H1 (cell line): ENCODE data around the gene PLB1.

Experiments
- CHD2 ChIP-seq: IDR thresholded peaks from 2 replicates; pipeline ENCODE4 v1.6.1; 2012; ENCODE audit warnings: low read length, improper control_type of control experiment
- CREB1 ChIP-seq: IDR thresholded peaks from 2 replicates; pipeline ENCODE4 v1.6.1; 2012; ENCODE audit warnings: inconsistent platforms
- POLR2A ChIP-seq, 2 experiments: IDR thresholded peaks; 1 replicate in 1 of 2; 2 replicates in 1 of 2; pipeline ENCODE4 v1.6.1; 2011; ENCODE audit warnings: low read depth in 2 of 2, low read length in 2 of 2, mild to moderate bottlenecking in 2 of 2; ENCODE audit errors: control extremely low read depth in 1 of 2
- RAD21 ChIP-seq, 2 experiments: IDR thresholded peaks in 1 of 2; conservative IDR thresholded peaks in 1 of 2; 2 replicates each; pipeline ENCODE4 v1.6.1; 2011; ENCODE audit warnings: low read depth in 2 of 2, low read length in 2 of 2, improper control_type of control experiment in 1 of 2, inconsistent platforms in 1 of 2, mild to moderate bottlenecking in 1 of 2, moderate library complexity in 1 of 2
- TF ChIP-seq, protein P1 (sequence below), 3 experiments: IDR thresholded peaks; 1 replicate in 2 of 3; 2 replicates in 1 of 3; pipeline versions ENCODE4 v1.5.1 to v1.6.1; 2011; ENCODE audit warnings: low read length in 3 of 3, mild to moderate bottlenecking in 3 of 3, inconsistent platforms in 2 of 3, low read depth in 1 of 3, moderate library complexity in 1 of 3; ENCODE audit not compliant: insufficient read depth in 1 of 3; ENCODE audit errors: control extremely low read depth in 1 of 3
- TF ChIP-seq, protein P2 (sequence below): IDR thresholded peaks from 2 replicates; pipeline ENCODE4 v1.6.1; 2012; ENCODE audit warnings: inconsistent platforms

DNA sequence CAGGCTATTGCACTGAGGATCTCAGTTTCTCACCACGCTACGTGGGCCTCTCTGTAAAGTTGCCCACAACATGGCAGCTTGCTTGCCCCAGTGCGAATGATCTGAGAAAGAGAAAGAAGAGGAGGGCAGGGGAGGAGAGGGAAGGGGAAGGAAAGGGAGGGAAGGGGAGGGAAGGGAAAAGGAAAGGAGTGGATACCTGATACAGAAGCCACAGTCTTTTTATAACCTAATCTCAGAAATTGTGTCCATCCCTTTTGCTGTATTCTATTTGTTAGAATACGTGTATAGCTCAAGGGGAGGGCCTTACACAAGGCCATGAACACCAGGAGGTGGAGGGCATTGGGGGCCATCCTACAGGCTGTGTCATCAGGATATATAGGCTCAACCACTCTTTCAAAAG, 177.5 kb downstream of the PLB1 start:
- TF ChIP-seq, protein P1, sequence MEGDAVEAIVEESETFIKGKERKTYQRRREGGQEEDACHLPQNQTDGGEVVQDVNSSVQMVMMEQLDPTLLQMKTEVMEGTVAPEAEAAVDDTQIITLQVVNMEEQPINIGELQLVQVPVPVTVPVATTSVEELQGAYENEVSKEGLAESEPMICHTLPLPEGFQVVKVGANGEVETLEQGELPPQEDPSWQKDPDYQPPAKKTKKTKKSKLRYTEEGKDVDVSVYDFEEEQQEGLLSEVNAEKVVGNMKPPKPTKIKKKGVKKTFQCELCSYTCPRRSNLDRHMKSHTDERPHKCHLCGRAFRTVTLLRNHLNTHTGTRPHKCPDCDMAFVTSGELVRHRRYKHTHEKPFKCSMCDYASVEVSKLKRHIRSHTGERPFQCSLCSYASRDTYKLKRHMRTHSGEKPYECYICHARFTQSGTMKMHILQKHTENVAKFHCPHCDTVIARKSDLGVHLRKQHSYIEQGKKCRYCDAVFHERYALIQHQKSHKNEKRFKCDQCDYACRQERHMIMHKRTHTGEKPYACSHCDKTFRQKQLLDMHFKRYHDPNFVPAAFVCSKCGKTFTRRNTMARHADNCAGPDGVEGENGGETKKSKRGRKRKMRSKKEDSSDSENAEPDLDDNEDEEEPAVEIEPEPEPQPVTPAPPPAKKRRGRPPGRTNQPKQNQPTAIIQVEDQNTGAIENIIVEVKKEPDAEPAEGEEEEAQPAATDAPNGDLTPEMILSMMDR (IDR thresholded peaks at IDR 0.05; ENCODE audit: control extremely low read depth in 1 of 3, insufficient read depth in 1 of 3, low read depth in 1 of 3, low read length in 3 of 3): no peak
- TF ChIP-seq CHD2 (no peak), POLR2A (IDR thresholded peaks at IDR 0.05; ENCODE audit: control extremely low read depth in 1 of 2, low read depth in 2 of 2, low read length in 2 of 2) (no peak), CREB1 (no peak), RAD21 (IDR thresholded peaks at IDR 0.05 in 1 of 2, conservative IDR thresholded peaks at IDR 0.05 in 1 of 2; ENCODE audit: low read depth in 2 of 2, low read length in 2 of 2) (no peak)
- TF ChIP-seq, protein P2, sequence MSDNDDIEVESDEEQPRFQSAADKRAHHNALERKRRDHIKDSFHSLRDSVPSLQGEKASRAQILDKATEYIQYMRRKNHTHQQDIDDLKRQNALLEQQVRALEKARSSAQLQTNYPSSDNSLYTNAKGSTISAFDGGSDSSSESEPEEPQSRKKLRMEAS: no peak
